GM19438 (cell line): ENCODE data around the gene MMP15.
"Not testable (repeated sequence)": the region's sequence is repeated elsewhere in the genome, so short reads cannot be mapped to it uniquely, and the experiment has no call there.

Experiments
- ATAC-seq: cut with Tn5 transposase; IDR thresholded peaks from one replicate; pipeline ENCODE4 v1.9.1; 2021; ENCODE audit warnings: low read depth; ENCODE audit not compliant: unreplicated experiment

MMP15 gene

GRCh38 chr16:57995721-57996405 lies 29.7 kb upstream of the MMP15 start:
- ATAC-seq: no peak

- ATAC-seq: no peak
Measured at GRCh38 chr16:57996406-57997175, 29.0 kb upstream of the MMP15 start.

GRCh38 chr16:57997176-57997527 lies 28.4 kb upstream of the MMP15 start:
- no peak for ATAC-seq

- ATAC-seq: no peak
Measured at GRCh38 chr16:57997528-57998265, 27.9 kb upstream of the MMP15 start.

- ATAC-seq: no peak
Measured at GRCh38 chr16:57998486-57998885, 27.1 kb upstream of the MMP15 start.

GRCh38 chr16:57998992-57999365 lies 26.6 kb upstream of the MMP15 start:
- no peak for ATAC-seq

GRCh38 chr16:57999366-57999970 lies 26.1 kb upstream of the MMP15 start:
- no peak for ATAC-seq

GRCh38 chr16:57999971-58000705 lies 25.4 kb upstream of the MMP15 start, which contains the start of gene ZNF319:
Gene ZNF319 (minus strand): TSS chr16:58000672. CDS start chr16:57998265, 2,407 bp downstream.
- peak; percentile 18 for ATAC-seq

GRCh38 chr16:58000706-58001676 lies 24.6 kb upstream of the MMP15 start, which contains the start of gene USB1:
Gene USB1 (plus strand): TSS chr16:58001407. CDS start chr16:58001484, 77 bp downstream.
- peak; percentile 72 for ATAC-seq

GRCh38 chr16:58001781-58002415 lies 23.7 kb upstream of the MMP15 start:
- no peak for ATAC-seq

- no peak for ATAC-seq
Measured at GRCh38 chr16:58002416-58002800, 23.1 kb upstream of the MMP15 start.

GRCh38 chr16:58002936-58003335 lies 22.6 kb upstream of the MMP15 start:
- ATAC-seq: no peak

- not testable (repeated sequence) for ATAC-seq
Measured at GRCh38 chr16:58004736-58005135, 20.8 kb upstream of the MMP15 start.

- ATAC-seq: no peak
Measured at GRCh38 chr16:58009856-58010416, 15.6 kb upstream of the MMP15 start.

- ATAC-seq: no peak
Measured at GRCh38 chr16:58010886-58011285, 14.7 kb upstream of the MMP15 start.

GRCh38 chr16:58011652-58012051 lies 13.9 kb upstream of the MMP15 start:
- ATAC-seq: no peak

GRCh38 chr16:58012481-58012880 lies 13.1 kb upstream of the MMP15 start:
- no peak for ATAC-seq

GRCh38 chr16:58013201-58013956 lies 12.2 kb upstream of the MMP15 start:
- no peak for ATAC-seq
